Gastrocnemius medialis (tissue), 4 donors: ENCODE results near the gene WASL.

Experiments
- POLR2A ChIP-seq, 2 donors: fragments of 450-650 bp; IDR thresholded peaks; one replicate each; pipeline ENCODE4 v1.6.1; 2017; ENCODE audit warnings: antibody characterized with exemption in 2 of 2, mild to moderate bottlenecking in 2 of 2, moderate library complexity in 2 of 2
- TF ChIP-seq, protein P1 (sequence below), 5 experiments: fragments of 450-650 bp in 3 of 5; fragments of 200-600 bp in 2 of 5; sonication (generic) in 2 of 5; IDR thresholded peaks in 4 of 5; conservative IDR thresholded peaks in 1 of 5; 1 replicate in 4 of 5; 2 replicates in 1 of 5; pipeline ENCODE4 v1.5.1; 2016 to 2019; ENCODE audit warnings: antibody characterized with exemption in 5 of 5, mild to moderate bottlenecking in 3 of 5, moderate library complexity in 3 of 5

DNA sequence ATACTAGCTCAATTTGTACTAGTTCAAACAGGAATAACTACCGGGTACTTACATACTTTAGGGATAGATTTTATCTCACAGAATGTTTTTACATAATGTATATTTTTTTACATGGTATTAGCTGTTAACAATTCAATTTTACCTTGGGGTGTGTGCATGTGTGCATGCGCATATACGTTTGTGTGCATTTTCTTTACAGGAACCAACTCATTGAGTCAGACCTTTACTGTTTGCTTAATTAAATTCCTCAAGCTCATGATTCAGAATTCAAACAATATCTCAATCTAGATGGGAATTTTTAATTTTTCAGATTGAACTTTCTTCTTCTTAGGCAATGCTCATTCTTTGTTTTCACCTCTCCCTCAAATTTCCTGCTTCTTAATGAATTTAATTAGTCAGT, 24.7 kb upstream of the WASL start:
- TF ChIP-seq POLR2A (IDR thresholded peaks at IDR 0.05) = no peak
- TF ChIP-seq, protein P1, sequence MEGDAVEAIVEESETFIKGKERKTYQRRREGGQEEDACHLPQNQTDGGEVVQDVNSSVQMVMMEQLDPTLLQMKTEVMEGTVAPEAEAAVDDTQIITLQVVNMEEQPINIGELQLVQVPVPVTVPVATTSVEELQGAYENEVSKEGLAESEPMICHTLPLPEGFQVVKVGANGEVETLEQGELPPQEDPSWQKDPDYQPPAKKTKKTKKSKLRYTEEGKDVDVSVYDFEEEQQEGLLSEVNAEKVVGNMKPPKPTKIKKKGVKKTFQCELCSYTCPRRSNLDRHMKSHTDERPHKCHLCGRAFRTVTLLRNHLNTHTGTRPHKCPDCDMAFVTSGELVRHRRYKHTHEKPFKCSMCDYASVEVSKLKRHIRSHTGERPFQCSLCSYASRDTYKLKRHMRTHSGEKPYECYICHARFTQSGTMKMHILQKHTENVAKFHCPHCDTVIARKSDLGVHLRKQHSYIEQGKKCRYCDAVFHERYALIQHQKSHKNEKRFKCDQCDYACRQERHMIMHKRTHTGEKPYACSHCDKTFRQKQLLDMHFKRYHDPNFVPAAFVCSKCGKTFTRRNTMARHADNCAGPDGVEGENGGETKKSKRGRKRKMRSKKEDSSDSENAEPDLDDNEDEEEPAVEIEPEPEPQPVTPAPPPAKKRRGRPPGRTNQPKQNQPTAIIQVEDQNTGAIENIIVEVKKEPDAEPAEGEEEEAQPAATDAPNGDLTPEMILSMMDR (IDR thresholded peaks at IDR 0.05 in 4 of 5, conservative IDR thresholded peaks at IDR 0.05 in 1 of 5) = no peak
